ENCODE measurements around the gene SLC43A2. TPM values are rescaled to one million over a fixed set of nuclear protein-coding genes. Genes with fewer than 3 reads are reported as not detected.
"Not testable (repeated sequence)": the region's sequence is repeated elsewhere in the genome, so short reads cannot be mapped to it uniquely, and the experiment has no call there.

Gene SLC43A2
- polyA plus RNA-seq, 4 donors = 2.9 to 31.5 (median 9.9) TPM

GRCh38 chr17:1652794-1653193 lies 24.2 kb upstream of the SLC43A2 start:
- DNase-seq; FAIRE-seq; H3K27me3 ChIP-seq (ENCODE audit: control insufficient read depth in 3 of 3, insufficient read depth in 3 of 3, low read length in 3 of 3); H3K27ac ChIP-seq (ENCODE audit: low read depth in 1 of 3, low read length in 2 of 3); H3K4me3 ChIP-seq (ENCODE audit: low read depth in 1 of 3, low read length in 3 of 3); H3K9me3 ChIP-seq (ENCODE audit: control insufficient read depth in 2 of 2, insufficient read depth in 1 of 2, low read depth in 1 of 2, low read length in 1 of 2): not testable (repeated sequence)
- WGBS, 3 donors = 86 to 93% (median 90%) methylated on average over 7 of the region's 7 CpGs
- H3K4me1 ChIP-seq (ENCODE audit: control insufficient read depth in 3 of 3, insufficient read depth in 2 of 3, low read depth in 1 of 3, low read length in 2 of 3) = peaks cover 0 to 26% (median 0%) of the 10 kb centered on the region in 3 donors
- peaks cover 34 to 81% (median 37%) of the 10 kb centered on the region in 3 donors for H3K36me3 ChIP-seq (ENCODE audit: control insufficient read depth in 3 of 3, insufficient read depth in 2 of 3, low read depth in 1 of 3, low read length in 3 of 3)

- Histone ChIP-seq H3K27ac (ENCODE audit: low read depth in 1 of 3, low read length in 2 of 3) (peak overlapping the region in 1 of 3 donors; percentile 25), H3K4me3 (ENCODE audit: low read depth in 1 of 3, low read length in 3 of 3) (no peak overlapping the region), H3K4me1 (ENCODE audit: control insufficient read depth in 3 of 3, insufficient read depth in 2 of 3, low read depth in 1 of 3, low read length in 2 of 3) (peaks cover 0 to 28% (median 0%) of the 10 kb centered on the region in 3 donors), H3K27me3 (ENCODE audit: control insufficient read depth in 3 of 3, insufficient read depth in 3 of 3, low read length in 3 of 3) (no peaks in the 10 kb centered on the region), H3K36me3 (ENCODE audit: control insufficient read depth in 3 of 3, insufficient read depth in 2 of 3, low read depth in 1 of 3, low read length in 3 of 3) (peaks cover 28 to 80% (median 33%) of the 10 kb centered on the region in 3 donors), H3K9me3 (ENCODE audit: control insufficient read depth in 2 of 2, insufficient read depth in 1 of 2, low read depth in 1 of 2, low read length in 1 of 2) (no peaks in the 10 kb centered on the region)
- FAIRE-seq (no peak), DNase-seq (no peak)
- WGBS, 3 donors = 59 to 84% (median 82%) methylated on average over 4 of the region's 4 CpGs
Measured at GRCh38 chr17:1651559-1651844, 22.9 kb upstream of the SLC43A2 start.

DNA sequence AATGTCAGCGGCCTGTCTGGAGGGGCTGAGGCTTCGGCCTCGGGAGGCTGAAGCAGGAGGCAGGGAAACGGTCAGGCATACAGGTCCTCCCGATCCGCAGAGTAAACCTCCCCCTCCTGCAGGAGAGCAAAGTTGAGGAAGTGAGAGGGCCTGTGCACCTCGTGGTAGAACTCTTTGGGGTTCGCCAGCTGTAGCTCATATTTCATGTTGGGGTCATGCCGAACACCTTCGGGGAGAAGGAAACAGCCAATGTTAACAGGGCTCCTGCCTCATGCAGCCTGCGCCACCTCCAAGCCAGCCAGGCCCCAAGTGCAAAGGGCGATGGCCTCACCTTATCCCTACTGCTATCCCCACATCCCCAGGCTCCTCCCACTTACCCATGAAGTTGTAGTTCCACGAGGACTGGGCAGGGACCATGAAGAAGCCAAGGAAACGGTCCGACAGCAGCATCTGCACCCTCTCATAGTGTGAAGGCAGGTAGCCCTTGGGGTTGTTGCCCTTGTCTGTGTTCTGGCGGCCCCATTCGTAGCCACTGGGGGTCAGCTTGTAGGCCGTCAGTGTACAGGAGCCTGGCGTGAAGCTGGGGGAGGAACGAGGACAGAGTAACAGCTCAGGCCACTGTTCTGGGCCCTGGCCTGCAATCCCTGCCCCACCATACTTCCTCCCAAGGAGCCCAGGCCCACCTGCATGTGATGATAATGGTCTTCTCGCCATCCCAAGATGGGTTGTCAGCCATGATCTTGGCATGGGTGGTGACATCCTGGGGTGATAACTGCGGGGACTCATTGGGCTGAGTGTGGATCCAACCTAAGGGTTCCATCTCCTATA lies 22.3 kb upstream of the SLC43A2 start:
- FAIRE-seq (no peak), DNase-seq (peak; percentile 54 to 84)
- Histone ChIP-seq H3K4me3 (ENCODE audit: low read depth in 1 of 3, low read length in 3 of 3) (no peak overlapping the region), H3K27me3 (ENCODE audit: control insufficient read depth in 3 of 3, insufficient read depth in 3 of 3, low read length in 3 of 3) (no peaks in the 10 kb centered on the region), H3K4me1 (ENCODE audit: control insufficient read depth in 3 of 3, insufficient read depth in 2 of 3, low read depth in 1 of 3, low read length in 2 of 3) (peaks cover 0 to 28% (median 0%) of the 10 kb centered on the region in 3 donors), H3K36me3 (ENCODE audit: control insufficient read depth in 3 of 3, insufficient read depth in 2 of 3, low read depth in 1 of 3, low read length in 3 of 3) (peaks cover 24 to 80% (median 30%) of the 10 kb centered on the region in 3 donors), H3K9me3 (ENCODE audit: control insufficient read depth in 2 of 2, insufficient read depth in 1 of 2, low read depth in 1 of 2, low read length in 1 of 2) (no peaks in the 10 kb centered on the region), H3K27ac (ENCODE audit: low read depth in 1 of 3, low read length in 2 of 3) (peak overlapping the region; percentile 89 to 97 (median 96))
- WGBS, 3 donors = 48 to 70% (median 53%) methylated on average over 19 to 22 of the region's 22 CpGs

GRCh38 chr17:1649844-1650501 lies 21.3 kb upstream of the SLC43A2 start, which contains the start of gene RILP:
Gene RILP, minus strand, starts transcription at chr17:1649866. Its CDS starts 62 bp downstream, at chr17:1649804.
- H3K27me3 ChIP-seq (ENCODE audit: control insufficient read depth in 3 of 3, insufficient read depth in 3 of 3, low read length in 3 of 3) = no peaks in the 10 kb centered on the region
- no peaks in the 10 kb centered on the region for H3K9me3 ChIP-seq (ENCODE audit: control insufficient read depth in 2 of 2, insufficient read depth in 1 of 2, low read depth in 1 of 2, low read length in 1 of 2)
- peaks cover 19 to 80% (median 27%) of the 10 kb centered on the region in 3 donors for H3K36me3 ChIP-seq (ENCODE audit: control insufficient read depth in 3 of 3, insufficient read depth in 2 of 3, low read depth in 1 of 3, low read length in 3 of 3)
- peaks cover 0 to 28% (median 0%) of the 10 kb centered on the region in 3 donors for H3K4me1 ChIP-seq (ENCODE audit: control insufficient read depth in 3 of 3, insufficient read depth in 2 of 3, low read depth in 1 of 3, low read length in 2 of 3)
- no peak for FAIRE-seq
- WGBS, 3 donors = 13 to 25% (median 19%) methylated on average over 22 to 23 of the region's 23 CpGs
- H3K4me3 ChIP-seq (ENCODE audit: low read depth in 1 of 3, low read length in 3 of 3) = peak within 1 kb of the TSS; percentile 47 to 62 (median 48)
- peak within 1 kb of the TSS; percentile 89 to 97 (median 96) for H3K27ac ChIP-seq (ENCODE audit: low read depth in 1 of 3, low read length in 2 of 3)
- DNase-seq = peak; percentile 91 to 98

- WGBS, 3 donors = 0 to 1% (median 1%) methylated on average over 46 to 100 of the region's 100 CpGs
- Histone ChIP-seq H3K4me1 (ENCODE audit: control insufficient read depth in 3 of 3, insufficient read depth in 2 of 3, low read depth in 1 of 3, low read length in 2 of 3) (peaks cover 0 to 30% (median 0%) of the 10 kb centered on the region in 3 donors), H3K36me3 (ENCODE audit: control insufficient read depth in 3 of 3, insufficient read depth in 2 of 3, low read depth in 1 of 3, low read length in 3 of 3) (peaks cover 14 to 76% (median 23%) of the 10 kb centered on the region in 3 donors), H3K27ac (ENCODE audit: low read depth in 1 of 3, low read length in 2 of 3) (peak overlapping the region; percentile 89 to 97 (median 96)), H3K4me3 (ENCODE audit: low read depth in 1 of 3, low read length in 3 of 3) (peak overlapping the region; percentile 47 to 62 (median 48)), H3K27me3 (ENCODE audit: control insufficient read depth in 3 of 3, insufficient read depth in 3 of 3, low read length in 3 of 3) (no peaks in the 10 kb centered on the region), H3K9me3 (ENCODE audit: control insufficient read depth in 2 of 2, insufficient read depth in 1 of 2, low read depth in 1 of 2, low read length in 1 of 2) (no peaks in the 10 kb centered on the region)
- peak; percentile 93 to 98 for DNase-seq
- no peak for FAIRE-seq
Measured at GRCh38 chr17:1648963-1649843, 20.6 kb upstream of the SLC43A2 start.

- Histone ChIP-seq H3K27ac (ENCODE audit: low read depth in 1 of 3, low read length in 2 of 3) (peak overlapping the region; percentile 56 to 90 (median 70)), H3K9me3 (ENCODE audit: control insufficient read depth in 2 of 2, insufficient read depth in 1 of 2, low read depth in 1 of 2, low read length in 1 of 2) (no peaks in the 10 kb centered on the region), H3K36me3 (ENCODE audit: control insufficient read depth in 3 of 3, insufficient read depth in 2 of 3, low read depth in 1 of 3, low read length in 3 of 3) (peaks cover 7 to 70% (median 19%) of the 10 kb centered on the region in 3 donors), H3K4me1 (ENCODE audit: control insufficient read depth in 3 of 3, insufficient read depth in 2 of 3, low read depth in 1 of 3, low read length in 2 of 3) (peaks cover 0 to 35% (median 0%) of the 10 kb centered on the region in 3 donors), H3K4me3 (ENCODE audit: low read depth in 1 of 3, low read length in 3 of 3) (peak overlapping the region; percentile 33 to 60 (median 46)), H3K27me3 (ENCODE audit: control insufficient read depth in 3 of 3, insufficient read depth in 3 of 3, low read length in 3 of 3) (no peaks in the 10 kb centered on the region)
- no peak for FAIRE-seq
- DNase-seq = peak in 1 of 2 donors; percentile 49
- 5 to 11% (median 7%) methylated on average over 42 to 54 of the region's 54 CpGs for WGBS, 3 donors
Measured at GRCh38 chr17:1648173-1648962, 19.7 kb upstream of the SLC43A2 start.

GRCh38 chr17:1647802-1648171 lies 19.2 kb upstream of the SLC43A2 start:
- Histone ChIP-seq H3K27ac (ENCODE audit: low read depth in 1 of 3, low read length in 2 of 3) (peak overlapping the region in 1 of 3 donors; percentile 90), H3K36me3 (ENCODE audit: control insufficient read depth in 3 of 3, insufficient read depth in 2 of 3, low read depth in 1 of 3, low read length in 3 of 3) (peaks cover 5 to 64% (median 16%) of the 10 kb centered on the region in 3 donors), H3K4me1 (ENCODE audit: control insufficient read depth in 3 of 3, insufficient read depth in 2 of 3, low read depth in 1 of 3, low read length in 2 of 3) (peaks cover 0 to 35% (median 0%) of the 10 kb centered on the region in 3 donors), H3K4me3 (ENCODE audit: low read depth in 1 of 3, low read length in 3 of 3) (no peak overlapping the region), H3K9me3 (ENCODE audit: control insufficient read depth in 2 of 2, insufficient read depth in 1 of 2, low read depth in 1 of 2, low read length in 1 of 2) (no peaks in the 10 kb centered on the region), H3K27me3 (ENCODE audit: control insufficient read depth in 3 of 3, insufficient read depth in 3 of 3, low read length in 3 of 3) (no peaks in the 10 kb centered on the region)
- WGBS, 3 donors = 72 to 83% (median 77%) methylated on average over 11 of the region's 11 CpGs
- FAIRE-seq (no peak), DNase-seq (no peak)
